GM12873 (cell line): ENCODE results near the gene CD96.

Experiments
- CTCF ChIP-seq: IDR thresholded peaks from 2 replicates; pipeline ENCODE4 v1.5.1; 2012; ENCODE audit warnings: low read depth, mild to moderate bottlenecking, moderate library complexity, low read length, control low read depth; ENCODE audit not compliant: insufficient read depth; ENCODE audit errors: missing control alignments

Gene CD96

DNA sequence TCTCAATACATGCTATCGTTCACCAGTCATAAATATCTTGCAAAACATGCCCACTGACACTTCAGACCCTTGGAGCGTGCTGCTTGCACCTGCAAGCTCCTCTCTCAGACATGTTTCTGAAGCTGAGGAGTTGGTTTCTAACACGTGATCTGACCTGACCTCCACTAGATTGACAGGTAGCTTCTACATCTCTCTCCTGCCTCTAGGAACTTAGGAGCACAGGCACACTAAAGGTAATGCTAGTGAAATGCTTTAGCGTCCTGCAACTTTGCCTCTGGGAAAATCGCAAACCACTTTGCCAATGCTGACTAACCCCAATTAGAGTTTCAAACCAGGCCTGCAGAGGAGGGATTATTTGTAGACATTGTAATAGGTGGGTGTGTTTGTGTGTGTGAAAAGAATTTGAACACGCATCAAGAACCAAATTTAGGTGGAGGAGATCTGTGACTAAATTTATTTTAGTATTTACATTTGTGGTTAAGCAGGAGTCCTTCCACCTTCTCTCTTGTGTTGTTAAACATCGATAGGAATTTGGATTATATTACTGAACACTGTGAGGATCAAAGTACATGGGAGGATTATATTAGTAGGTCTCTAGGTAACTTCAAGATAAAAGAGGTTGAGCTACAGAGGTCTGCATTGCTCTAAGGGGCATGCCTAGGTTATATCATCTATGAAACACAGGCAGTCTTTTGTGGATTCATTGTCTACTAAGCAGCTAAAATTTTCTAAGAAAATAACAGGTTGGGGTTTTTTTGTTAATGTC is 139.8 kb downstream of the CD96 start:
- no peak for TF ChIP-seq CTCF

DNA sequence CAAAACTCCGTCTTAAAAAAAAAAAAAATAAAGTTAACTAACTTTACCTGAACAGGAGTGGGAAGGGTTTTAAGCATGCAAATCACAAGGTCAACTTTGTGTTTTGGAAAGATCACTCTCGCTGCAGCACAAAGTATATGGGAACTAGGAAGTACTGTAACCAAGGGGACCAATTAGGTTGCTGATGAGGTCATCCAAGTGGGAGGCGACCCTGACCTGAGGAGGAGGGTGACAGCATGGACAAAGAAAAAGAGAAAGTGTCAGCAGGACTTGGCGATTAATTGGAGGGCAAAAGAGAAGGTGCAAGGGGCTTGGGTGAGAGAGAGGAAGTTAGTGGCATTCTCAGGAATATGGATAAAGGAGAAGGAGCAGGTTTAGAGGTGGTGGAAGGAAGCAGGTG is 142.6 kb downstream of the CD96 start:
- no peak for TF ChIP-seq CTCF

DNA sequence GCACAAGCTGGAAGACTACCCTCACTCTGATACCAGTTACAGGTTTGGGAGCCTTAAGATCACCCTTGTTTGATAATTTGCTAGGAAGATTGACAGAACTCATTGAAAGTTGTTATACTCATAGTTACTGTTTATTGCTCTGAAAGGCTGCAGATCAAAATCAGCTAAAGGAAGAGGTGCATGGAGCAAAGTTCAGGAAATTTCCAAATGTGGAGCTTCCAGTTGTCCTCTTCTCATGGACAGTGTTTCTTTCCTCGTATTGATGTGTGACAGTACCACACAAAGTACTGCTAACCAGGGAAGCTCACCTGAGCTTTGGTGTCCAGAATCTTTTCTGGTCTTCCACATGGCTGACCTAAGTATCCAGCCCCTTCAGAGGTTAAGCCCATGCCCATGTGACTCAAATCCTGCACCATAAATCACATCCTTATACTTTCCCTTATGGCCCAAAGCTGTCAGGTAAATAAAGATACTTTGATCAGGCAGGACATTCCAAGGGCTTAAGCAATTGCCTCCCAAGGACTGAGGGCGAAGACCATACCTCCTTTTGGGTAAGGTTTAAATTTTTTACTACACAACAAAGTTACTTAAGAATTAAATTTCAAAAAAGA is 146.3 kb downstream of the CD96 start:
- no peak for TF ChIP-seq CTCF

DNA sequence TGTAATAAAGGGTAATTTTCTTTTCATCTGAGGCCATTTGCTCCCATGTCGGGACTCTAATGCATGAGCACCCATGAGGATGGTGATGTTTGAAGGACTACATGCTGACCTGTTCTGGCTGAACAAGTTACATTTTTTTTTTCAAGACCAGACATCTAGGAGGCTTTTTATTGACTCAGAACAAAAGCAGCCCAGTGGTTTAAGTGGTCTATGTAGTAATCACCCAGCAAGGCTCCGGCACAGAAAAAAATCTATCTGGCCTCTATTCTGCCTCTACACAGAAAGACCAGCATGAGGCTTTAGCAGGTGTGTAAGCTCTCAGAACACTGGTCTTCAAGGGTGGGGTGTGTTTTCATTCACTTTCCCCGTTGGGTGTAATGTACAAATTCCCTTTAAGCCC is 148.2 kb downstream of the CD96 start:
- no peak for TF ChIP-seq CTCF

- TF ChIP-seq CTCF: peak; percentile 54
Measured at GRCh38 chr3:111691293-111691909, 149.4 kb downstream of the CD96 start.

DNA sequence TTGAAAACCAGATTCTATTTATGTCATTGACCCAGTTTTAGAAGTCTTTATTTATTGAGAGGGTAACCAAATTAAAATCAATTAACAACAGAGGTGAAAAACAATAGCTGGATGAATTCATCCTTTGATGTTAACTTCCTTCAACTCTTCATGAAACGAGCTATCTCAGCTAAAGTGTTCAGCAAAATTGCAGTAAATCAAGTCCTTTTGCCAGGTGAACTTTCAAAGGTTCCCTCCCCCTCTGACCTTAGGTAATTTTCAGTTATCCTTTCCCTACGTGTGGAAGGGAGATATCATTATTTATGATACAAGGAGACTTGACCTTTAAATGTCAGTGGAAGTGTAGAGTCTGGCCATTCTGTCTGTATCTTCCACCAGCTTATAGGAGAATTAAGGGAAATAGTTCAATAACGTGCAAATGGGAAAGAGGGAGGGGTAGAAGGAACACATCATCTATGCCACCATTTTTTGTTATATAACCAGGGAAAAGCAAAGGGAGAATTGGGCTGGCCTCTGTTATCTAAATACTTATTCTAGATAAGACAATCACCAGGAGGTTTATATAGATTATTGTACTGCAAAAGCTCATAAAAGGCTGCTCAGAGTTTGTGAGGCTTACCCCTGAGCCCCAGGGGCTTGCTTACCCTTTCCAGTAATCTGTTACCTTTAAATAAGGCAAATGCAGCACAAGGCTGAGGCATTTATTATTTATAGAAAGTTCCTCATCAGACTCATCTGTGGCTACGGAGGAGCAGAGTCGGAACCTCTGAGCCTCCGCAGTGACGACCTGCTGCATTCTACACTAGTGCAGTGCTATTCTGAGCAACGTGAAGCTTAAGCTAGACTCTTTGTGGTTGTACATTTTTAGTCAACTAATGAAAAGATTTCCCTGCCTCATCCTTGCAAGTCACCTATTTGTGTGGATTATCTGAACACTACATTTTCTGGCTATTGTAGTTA is 150.9 kb downstream of the CD96 start:
- no peak for TF ChIP-seq CTCF

DNA sequence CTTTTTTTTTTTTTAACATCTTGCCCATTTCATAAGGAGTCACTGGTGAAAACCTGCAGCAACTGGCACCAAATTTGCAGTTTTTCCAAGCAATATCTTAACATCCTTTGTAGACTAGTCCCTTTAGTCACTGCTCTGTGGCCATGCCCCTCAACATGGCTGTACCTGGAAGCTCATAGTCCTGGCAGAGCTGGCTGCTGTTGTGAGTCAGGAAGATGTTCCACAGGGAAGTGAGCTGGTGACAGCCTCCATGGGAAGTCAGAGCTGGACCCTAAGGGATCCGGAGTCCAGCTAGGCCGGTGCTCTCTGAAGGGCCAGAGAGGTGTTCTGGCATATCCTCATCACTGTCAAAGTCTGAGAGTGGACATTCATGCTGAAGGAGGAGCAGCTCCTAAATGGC is 152.5 kb downstream of the CD96 start:
- no peak for TF ChIP-seq CTCF
